PFSK-1 (cell line): Measurements from ENCODE around the gene LYPD6B.

Experiments
- FOXP2 ChIP-seq: optimal IDR thresholded peaks from 2 replicates; pipeline ENCODE3; 2011; ENCODE audit warnings: borderline replicate concordance, control low read depth, inconsistent platforms; ENCODE audit not compliant: insufficient read depth; ENCODE audit errors: extremely low read length, extremely low read depth
- POLR2AphosphoS5 ChIP-seq: IDR thresholded peaks from 2 replicates; pipeline ENCODE4 v1.6.1; 2012; ENCODE audit warnings: low read depth, mild to moderate bottlenecking, control low read depth, low read length, moderate library complexity
- REST ChIP-seq, 2 experiments: IDR thresholded peaks; 2 replicates each; pipeline versions ENCODE4 v1.6.1 to v1.8.0; 2011 to 2012; ENCODE audit warnings: low read depth in 2 of 2, low read length in 2 of 2, control low read depth in 1 of 2, inconsistent platforms in 1 of 2, mild to moderate bottlenecking in 1 of 2, moderate library complexity in 1 of 2; ENCODE audit not compliant: insufficient read depth in 1 of 2
- SIN3A ChIP-seq: IDR thresholded peaks from 2 replicates; pipeline ENCODE4 v1.6.1; 2012; ENCODE audit warnings: mild to moderate bottlenecking, low read length, moderate library complexity, borderline replicate concordance; ENCODE audit not compliant: insufficient read depth
- TAF1 ChIP-seq: IDR thresholded peaks from 2 replicates; pipeline ENCODE4 v1.6.1; 2012; ENCODE audit warnings: low read length, control low read depth, borderline replicate concordance; ENCODE audit not compliant: insufficient read depth

The LYPD6B gene

GRCh38 chr2:149122516-149122915 lies 84.0 kb downstream of the LYPD6B start:
- TF ChIP-seq TAF1: no peak
- TF ChIP-seq REST (IDR thresholded peaks at IDR 0.05; ENCODE audit: insufficient read depth in 1 of 2, low read depth in 2 of 2, low read length in 2 of 2): no peak
- TF ChIP-seq SIN3A: no peak
- TF ChIP-seq FOXP2: no peak
- TF ChIP-seq POLR2AphosphoS5: no peak

GRCh38 chr2:149125031-149125725 lies 86.7 kb downstream of the LYPD6B start:
- no peak for TF ChIP-seq FOXP2
- no peak for TF ChIP-seq SIN3A
- no peak for TF ChIP-seq POLR2AphosphoS5
- TF ChIP-seq TAF1: no peak
- no peak for TF ChIP-seq REST (IDR thresholded peaks at IDR 0.05; ENCODE audit: insufficient read depth in 1 of 2, low read depth in 2 of 2, low read length in 2 of 2)

GRCh38 chr2:149129433-149129832 lies 90.9 kb downstream of the LYPD6B start:
- no peak for TF ChIP-seq REST (IDR thresholded peaks at IDR 0.05; ENCODE audit: insufficient read depth in 1 of 2, low read depth in 2 of 2, low read length in 2 of 2)
- no peak for TF ChIP-seq FOXP2
- no peak for TF ChIP-seq POLR2AphosphoS5
- TF ChIP-seq TAF1: no peak
- no peak for TF ChIP-seq SIN3A

- TF ChIP-seq REST (IDR thresholded peaks at IDR 0.05; ENCODE audit: insufficient read depth in 1 of 2, low read depth in 2 of 2, low read length in 2 of 2) (no peak), FOXP2 (no peak), SIN3A (no peak), TAF1 (no peak), POLR2AphosphoS5 (no peak)
Measured at GRCh38 chr2:149132339-149132738, 93.8 kb downstream of the LYPD6B start.

GRCh38 chr2:149132901-149133300 lies 94.4 kb downstream of the LYPD6B start:
- TF ChIP-seq TAF1: no peak
- no peak for TF ChIP-seq REST (IDR thresholded peaks at IDR 0.05; ENCODE audit: insufficient read depth in 1 of 2, low read depth in 2 of 2, low read length in 2 of 2)
- no peak for TF ChIP-seq POLR2AphosphoS5
- TF ChIP-seq FOXP2: no peak
- no peak for TF ChIP-seq SIN3A
